Fibroblast of lung (primary cell): ENCODE data around the gene COL15A1.

ENCODE experiments used
- CTCF ChIP-seq, 2 donors: IDR thresholded peaks in 1 of 2; conservative IDR thresholded peaks in 1 of 2; 1 replicate in 1 of 2; 2 replicates in 1 of 2; pipeline ENCODE4 v1.5.1; 2011 to 2012; ENCODE audit warnings: low read length in 2 of 2, control low read depth in 1 of 2, inconsistent platforms in 1 of 2, low read depth in 1 of 2, mild to moderate bottlenecking in 1 of 2
- EZH2 ChIP-seq: IDR thresholded peaks from 2 replicates; pipeline ENCODE4 v1.5.1; 2012; ENCODE audit warnings: low read length, control low read depth, mild to moderate bottlenecking; ENCODE audit errors: missing control alignments

- TF ChIP-seq EZH2 (no peak), CTCF (conservative IDR thresholded peaks at IDR 0.05 in 1 of 2, IDR thresholded peaks at IDR 0.05 in 1 of 2; ENCODE audit: low read depth in 1 of 2, low read length in 2 of 2) (no peak)
These were observed 30.7 kb upstream of the COL15A1 start for GRCh38 chr9:98913044-98913443.
